Limb (tissue), 2 donors: Measurements from ENCODE around the gene PARVG.

Experiments
- DNase-seq, 2 donors: peaks; one replicate each; pipeline ENCODE4 v3.0.0-alpha.2; 2016; ENCODE audit errors: extremely low spot score in 2 of 2

The PARVG gene

GRCh38 chr22:44195189-44195871 lies 14.6 kb downstream of the PARVG start:
- no peak for DNase-seq

- no peak for DNase-seq
These were observed 15.5 kb downstream of the PARVG start for GRCh38 chr22:44196241-44196640.

GRCh38 chr22:44196731-44197131 lies 16.0 kb downstream of the PARVG start:
- no peak for DNase-seq

- DNase-seq: no peak
These were observed 16.5 kb downstream of the PARVG start for GRCh38 chr22:44197271-44197670.

GRCh38 chr22:44199164-44199563 lies 18.4 kb downstream of the PARVG start:
- no peak for DNase-seq

GRCh38 chr22:44199866-44200265 lies 19.1 kb downstream of the PARVG start:
- DNase-seq: no peak

- no peak for DNase-seq
These were observed 19.7 kb downstream of the PARVG start for GRCh38 chr22:44200451-44200850.

- DNase-seq: no peak
These were observed 20.3 kb downstream of the PARVG start for GRCh38 chr22:44200855-44201550.

GRCh38 chr22:44201665-44202064 lies 20.9 kb downstream of the PARVG start:
- no peak for DNase-seq

- DNase-seq: no peak
These were observed 21.6 kb downstream of the PARVG start for GRCh38 chr22:44202261-44202789.

GRCh38 chr22:44203203-44203602 lies 22.5 kb downstream of the PARVG start:
- DNase-seq: no peak

- no peak for DNase-seq
These were observed 24.2 kb downstream of the PARVG start for GRCh38 chr22:44204739-44205515.

GRCh38 chr22:44205516-44206329 lies 25.0 kb downstream of the PARVG start:
- DNase-seq: no peak

GRCh38 chr22:44206330-44206645 lies 25.6 kb downstream of the PARVG start:
- DNase-seq: no peak

GRCh38 chr22:44206696-44207095 lies 26.0 kb downstream of the PARVG start:
- DNase-seq: no peak

- no peak for DNase-seq
These were observed 26.7 kb downstream of the PARVG start for GRCh38 chr22:44207173-44207980.

GRCh38 chr22:44207981-44208317 lies 27.2 kb downstream of the PARVG start:
- DNase-seq: no peak

GRCh38 chr22:44209343-44209742 lies 28.6 kb downstream of the PARVG start:
- no peak for DNase-seq

GRCh38 chr22:44210722-44211121 lies 30.0 kb downstream of the PARVG start:
- DNase-seq: peak in 1 of 2 donors; percentile 8

GRCh38 chr22:44211256-44211945 lies 30.7 kb downstream of the PARVG start:
- DNase-seq: peak in 1 of 2 donors; percentile 1
